Left kidney (tissue), 2 donors: ENCODE measurements around the gene ARSG. TPM values are rescaled to one million over a fixed set of nuclear protein-coding genes. Genes with fewer than 3 reads are reported as not detected.
A peak's percentile ranks its signal among the peaks of the same experiment; 100 is the strongest.
"Not testable (repeated sequence)": the region's sequence is repeated elsewhere in the genome, so short reads cannot be mapped to it uniquely, and the experiment has no call there.

Experiments
- DNase-seq: peaks from one replicate; pipeline ENCODE4 v3.0.0-alpha.2; 2013
- polyA plus RNA-seq: library from polyadenylated mRNA; unstranded; fragments of 120-200 nt; gene quantifications from one replicate; pipeline ENCODE4 v1.2.1, GENCODE V29; 2013; ENCODE audit not compliant: insufficient read length

The ARSG gene
- polyA plus RNA-seq, 1 donor, result 6.2 TPM

GRCh38 chr17:68398691-68399637 lies 107.7 kb downstream of the ARSG start:
- peak; percentile 69 for DNase-seq

- DNase-seq, result no peak
Measured at GRCh38 chr17:68399638-68400403, 108.5 kb downstream of the ARSG start.

GRCh38 chr17:68400404-68400735 lies 109.1 kb downstream of the ARSG start:
- DNase-seq, result no peak

- DNase-seq, result no peak
Measured at GRCh38 chr17:68401288-68401687, 110.0 kb downstream of the ARSG start.

- DNase-seq, result no peak
Measured at GRCh38 chr17:68403122-68403521, 111.8 kb downstream of the ARSG start.

GRCh38 chr17:68403837-68404236 lies 112.5 kb downstream of the ARSG start:
- DNase-seq, result not testable (repeated sequence)

- DNase-seq, result not testable (repeated sequence)
Measured at GRCh38 chr17:68407656-68408055, 116.4 kb downstream of the ARSG start.

- not testable (repeated sequence) for DNase-seq
Measured at GRCh38 chr17:68413597-68414560, 122.6 kb downstream of the ARSG start.

- not testable (repeated sequence) for DNase-seq
Measured at GRCh38 chr17:68414901-68415300, 123.6 kb downstream of the ARSG start.

GRCh38 chr17:68417317-68417716 lies 126.0 kb downstream of the ARSG start:
- DNase-seq, result no peak

- no peak for DNase-seq
Measured at GRCh38 chr17:68418876-68419275, 127.6 kb downstream of the ARSG start.

- no peak for DNase-seq
Measured at GRCh38 chr17:68420065-68420464, 128.8 kb downstream of the ARSG start.

GRCh38 chr17:68421486-68421885 lies 130.2 kb downstream of the ARSG start:
- DNase-seq, result no peak

GRCh38 chr17:68422821-68423220 lies 131.5 kb downstream of the ARSG start:
- DNase-seq, result no peak

GRCh38 chr17:68423251-68423650 lies 132.0 kb downstream of the ARSG start:
- DNase-seq, result no peak

- no peak for DNase-seq
Measured at GRCh38 chr17:68424203-68424602, 132.9 kb downstream of the ARSG start.

- no peak for DNase-seq
Measured at GRCh38 chr17:68424861-68425260, 133.6 kb downstream of the ARSG start.

GRCh38 chr17:68425979-68426378 lies 134.7 kb downstream of the ARSG start:
- DNase-seq, result no peak

GRCh38 chr17:68427575-68427974 lies 136.3 kb downstream of the ARSG start:
- DNase-seq, result no peak

- no peak for DNase-seq
Measured at GRCh38 chr17:68428498-68429172, 137.3 kb downstream of the ARSG start.

- DNase-seq, result no peak
Measured at GRCh38 chr17:68429881-68430280, 138.6 kb downstream of the ARSG start.
